HEK293 (cell line): ENCODE results near the gene PJVK.

Source experiments
- BCL11A ChIP-seq: fragments of 450-650 bp; formaldehyde crosslinking; IDR thresholded peaks from 2 replicates; pipeline ENCODE4 v1.5.1; 2016; ENCODE audit warnings: low read depth, missing biosample characterization, missing genetic modification characterization
- ELK4 ChIP-seq: IDR thresholded peaks from 2 replicates; pipeline ENCODE4 v1.6.1; 2011; ENCODE audit warnings: mild to moderate bottlenecking, low read depth, low read length, borderline replicate concordance
- GLI4 ChIP-seq: fragments of 450-650 bp; formaldehyde crosslinking; IDR thresholded peaks from 2 replicates; pipeline ENCODE4 v1.5.1; 2016; ENCODE audit warnings: missing biosample characterization, missing genetic modification characterization
- HOXA7 ChIP-seq: sonication (generic); formaldehyde crosslinking; IDR thresholded peaks from 2 replicates; pipeline ENCODE4 v1.8.1; 2022; ENCODE audit warnings: missing genetic modification reagents, borderline replicate concordance
- KLF8 ChIP-seq: fragments of 450-650 bp; formaldehyde crosslinking; IDR thresholded peaks from 2 replicates; pipeline ENCODE4 v1.5.1; 2016; ENCODE audit warnings: missing biosample characterization, missing genetic modification characterization
- SCRT1 ChIP-seq: fragments of 450-650 bp; formaldehyde crosslinking; IDR thresholded peaks from 2 replicates; pipeline ENCODE4 v1.5.1; 2016; ENCODE audit warnings: missing biosample characterization, missing genetic modification characterization, borderline replicate concordance
- SP7 ChIP-seq: fragments of 450-650 bp; formaldehyde crosslinking; IDR thresholded peaks from 2 replicates; pipeline ENCODE4 v1.5.1; 2016; ENCODE audit warnings: missing biosample characterization, missing genetic modification characterization
- TRIM28 ChIP-seq: IDR thresholded peaks from 2 replicates; pipeline ENCODE4 v1.6.1; 2011; ENCODE audit warnings: low read length, control low read depth, borderline replicate concordance
- YY2 ChIP-seq: fragments of 450-650 bp; formaldehyde crosslinking; IDR thresholded peaks from 2 replicates; pipeline ENCODE4 v1.5.1; 2016; ENCODE audit warnings: missing biosample characterization, missing genetic modification characterization
- ZBTB1 ChIP-seq: fragments of 450-650 bp; formaldehyde crosslinking; IDR thresholded peaks from 2 replicates; pipeline ENCODE4 v1.5.1; 2016; ENCODE audit warnings: missing biosample characterization, missing genetic modification characterization
- ZBTB44 ChIP-seq: fragments of 450-650 bp; IDR thresholded peaks from 2 replicates; pipeline ENCODE4 v1.5.1; 2018; ENCODE audit warnings: missing biosample characterization, mild to moderate bottlenecking, missing genetic modification characterization
- ZFP3 ChIP-seq: fragments of 450-650 bp; formaldehyde crosslinking; IDR thresholded peaks from 2 replicates; pipeline ENCODE4 v1.5.1; 2016; ENCODE audit warnings: low read depth, missing biosample characterization, missing genetic modification characterization
- ZNF16 ChIP-seq: fragments of 450-650 bp; formaldehyde crosslinking; IDR thresholded peaks from 2 replicates; pipeline ENCODE4 v1.5.1; 2016; ENCODE audit warnings: low read depth, missing biosample characterization, missing genetic modification characterization
- ZNF2 ChIP-seq: fragments of 450-650 bp; formaldehyde crosslinking; IDR thresholded peaks from 2 replicates; pipeline ENCODE4 v1.5.1; 2016; ENCODE audit warnings: missing biosample characterization, missing genetic modification characterization
- ZNF248 ChIP-seq: fragments of 450-650 bp; formaldehyde crosslinking; IDR thresholded peaks from 2 replicates; pipeline ENCODE4 v1.5.1; 2017; ENCODE audit warnings: missing biosample characterization, missing genetic modification characterization
- ZNF302 ChIP-seq: fragments of 450-650 bp; formaldehyde crosslinking; IDR thresholded peaks from 2 replicates; pipeline ENCODE4 v1.5.1; 2016; ENCODE audit warnings: missing biosample characterization, missing genetic modification characterization, low read depth
- ZNF426 ChIP-seq: fragments of 450-650 bp; formaldehyde crosslinking; IDR thresholded peaks from 2 replicates; pipeline ENCODE4 v1.5.1; 2017; ENCODE audit warnings: missing biosample characterization, missing genetic modification characterization, mild to moderate bottlenecking, inconsistent platforms, moderate library complexity
- ZNF768 ChIP-seq: fragments of 450-650 bp; formaldehyde crosslinking; IDR thresholded peaks from 2 replicates; pipeline ENCODE4 v1.5.1; 2018; ENCODE audit warnings: missing biosample characterization, mild to moderate bottlenecking, missing genetic modification characterization
- ZNF830 ChIP-seq: fragments of 450-650 bp; IDR thresholded peaks from 2 replicates; pipeline ENCODE4 v1.5.0; 2018; ENCODE audit warnings: missing biosample characterization, missing genetic modification characterization, low read depth, mild to moderate bottlenecking, moderate library complexity
- ZSCAN18 ChIP-seq: fragments of 450-650 bp; formaldehyde crosslinking; IDR thresholded peaks from 2 replicates; pipeline ENCODE4 v1.5.1; 2016; ENCODE audit warnings: missing biosample characterization, missing genetic modification characterization
- TF ChIP-seq, protein P1 (sequence below): fragments of 450-650 bp; formaldehyde crosslinking; IDR thresholded peaks from 2 replicates; pipeline ENCODE4 v1.5.1; 2017; ENCODE audit warnings: missing biosample characterization, missing genetic modification characterization
- TF ChIP-seq, protein P2 (sequence below): fragments of 450-650 bp; formaldehyde crosslinking; IDR thresholded peaks from 2 replicates; pipeline ENCODE4 v1.5.1; 2016; ENCODE audit warnings: missing biosample characterization, missing genetic modification characterization
- TF ChIP-seq, protein P3 (sequence below): fragments of 450-650 bp; formaldehyde crosslinking; IDR thresholded peaks from 2 replicates; pipeline ENCODE4 v1.5.1; 2017; ENCODE audit warnings: missing biosample characterization, missing genetic modification characterization
- TF ChIP-seq, protein P4 (sequence below): fragments of 450-650 bp; formaldehyde crosslinking; IDR thresholded peaks from 2 replicates; pipeline ENCODE4 v1.5.0; 2017; ENCODE audit warnings: missing biosample characterization, missing genetic modification characterization, borderline replicate concordance

PJVK gene

GRCh38 chr2:178450774-178451525 lies at the start of gene PJVK, which contains the start of gene PRKRA (continued):
- TF ChIP-seq, protein P1, sequence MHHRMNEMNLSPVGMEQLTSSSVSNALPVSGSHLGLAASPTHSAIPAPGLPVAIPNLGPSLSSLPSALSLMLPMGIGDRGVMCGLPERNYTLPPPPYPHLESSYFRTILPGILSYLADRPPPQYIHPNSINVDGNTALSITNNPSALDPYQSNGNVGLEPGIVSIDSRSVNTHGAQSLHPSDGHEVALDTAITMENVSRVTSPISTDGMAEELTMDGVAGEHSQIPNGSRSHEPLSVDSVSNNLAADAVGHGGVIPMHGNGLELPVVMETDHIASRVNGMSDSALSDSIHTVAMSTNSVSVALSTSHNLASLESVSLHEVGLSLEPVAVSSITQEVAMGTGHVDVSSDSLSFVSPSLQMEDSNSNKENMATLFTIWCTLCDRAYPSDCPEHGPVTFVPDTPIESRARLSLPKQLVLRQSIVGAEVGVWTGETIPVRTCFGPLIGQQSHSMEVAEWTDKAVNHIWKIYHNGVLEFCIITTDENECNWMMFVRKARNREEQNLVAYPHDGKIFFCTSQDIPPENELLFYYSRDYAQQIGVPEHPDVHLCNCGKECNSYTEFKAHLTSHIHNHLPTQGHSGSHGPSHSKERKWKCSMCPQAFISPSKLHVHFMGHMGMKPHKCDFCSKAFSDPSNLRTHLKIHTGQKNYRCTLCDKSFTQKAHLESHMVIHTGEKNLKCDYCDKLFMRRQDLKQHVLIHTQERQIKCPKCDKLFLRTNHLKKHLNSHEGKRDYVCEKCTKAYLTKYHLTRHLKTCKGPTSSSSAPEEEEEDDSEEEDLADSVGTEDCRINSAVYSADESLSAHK = no peak; the same call in 1 of the 2 replicates
- TF ChIP-seq ZNF248 (tag by site-specific recombination) = no peak
- TF ChIP-seq ZBTB1 (tag by site-specific recombination) = no peak
- no peak for TF ChIP-seq ELK4
- TF ChIP-seq ZFP3 (tag by site-specific recombination) = no peak
- no peak for TF ChIP-seq ZNF768 (tag by site-specific recombination)
- no peak for TF ChIP-seq GLI4
- TF ChIP-seq, protein P2, sequence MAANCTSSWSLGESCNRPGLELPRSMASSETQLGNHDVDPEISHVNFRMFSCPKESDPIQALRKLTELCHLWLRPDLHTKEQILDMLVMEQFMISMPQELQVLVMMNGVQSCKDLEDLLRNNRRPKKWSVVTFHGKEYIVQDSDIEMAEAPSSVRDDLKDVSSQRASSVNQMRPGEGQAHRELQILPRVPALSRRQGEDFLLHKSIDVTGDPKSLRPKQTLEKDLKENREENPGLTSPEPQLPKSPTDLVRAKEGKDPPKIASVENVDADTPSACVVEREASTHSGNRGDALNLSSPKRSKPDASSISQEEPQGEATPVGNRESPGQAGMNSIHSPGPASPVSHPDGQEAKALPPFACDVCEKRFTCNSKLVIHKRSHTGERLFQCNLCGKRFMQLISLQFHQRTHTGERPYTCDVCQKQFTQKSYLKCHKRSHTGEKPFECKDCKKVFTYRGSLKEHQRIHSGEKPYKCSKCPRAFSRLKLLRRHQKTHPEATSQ (tag by site-specific recombination) = peak; percentile 94; the same call in 1 of the 2 replicates
- TF ChIP-seq, protein P3, sequence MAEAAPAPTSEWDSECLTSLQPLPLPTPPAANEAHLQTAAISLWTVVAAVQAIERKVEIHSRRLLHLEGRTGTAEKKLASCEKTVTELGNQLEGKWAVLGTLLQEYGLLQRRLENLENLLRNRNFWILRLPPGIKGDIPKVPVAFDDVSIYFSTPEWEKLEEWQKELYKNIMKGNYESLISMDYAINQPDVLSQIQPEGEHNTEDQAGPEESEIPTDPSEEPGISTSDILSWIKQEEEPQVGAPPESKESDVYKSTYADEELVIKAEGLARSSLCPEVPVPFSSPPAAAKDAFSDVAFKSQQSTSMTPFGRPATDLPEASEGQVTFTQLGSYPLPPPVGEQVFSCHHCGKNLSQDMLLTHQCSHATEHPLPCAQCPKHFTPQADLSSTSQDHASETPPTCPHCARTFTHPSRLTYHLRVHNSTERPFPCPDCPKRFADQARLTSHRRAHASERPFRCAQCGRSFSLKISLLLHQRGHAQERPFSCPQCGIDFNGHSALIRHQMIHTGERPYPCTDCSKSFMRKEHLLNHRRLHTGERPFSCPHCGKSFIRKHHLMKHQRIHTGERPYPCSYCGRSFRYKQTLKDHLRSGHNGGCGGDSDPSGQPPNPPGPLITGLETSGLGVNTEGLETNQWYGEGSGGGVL (tag by site-specific recombination) = no peak
- TF ChIP-seq SP7 (tag by site-specific recombination) = peak; percentile 70
- no peak for TF ChIP-seq ZNF302
- 0 out of 2 replicates have a peak, but pooled peaks have one; percentile 20 for TF ChIP-seq ZSCAN18 (tag by site-specific recombination)
- TF ChIP-seq, protein P4, sequence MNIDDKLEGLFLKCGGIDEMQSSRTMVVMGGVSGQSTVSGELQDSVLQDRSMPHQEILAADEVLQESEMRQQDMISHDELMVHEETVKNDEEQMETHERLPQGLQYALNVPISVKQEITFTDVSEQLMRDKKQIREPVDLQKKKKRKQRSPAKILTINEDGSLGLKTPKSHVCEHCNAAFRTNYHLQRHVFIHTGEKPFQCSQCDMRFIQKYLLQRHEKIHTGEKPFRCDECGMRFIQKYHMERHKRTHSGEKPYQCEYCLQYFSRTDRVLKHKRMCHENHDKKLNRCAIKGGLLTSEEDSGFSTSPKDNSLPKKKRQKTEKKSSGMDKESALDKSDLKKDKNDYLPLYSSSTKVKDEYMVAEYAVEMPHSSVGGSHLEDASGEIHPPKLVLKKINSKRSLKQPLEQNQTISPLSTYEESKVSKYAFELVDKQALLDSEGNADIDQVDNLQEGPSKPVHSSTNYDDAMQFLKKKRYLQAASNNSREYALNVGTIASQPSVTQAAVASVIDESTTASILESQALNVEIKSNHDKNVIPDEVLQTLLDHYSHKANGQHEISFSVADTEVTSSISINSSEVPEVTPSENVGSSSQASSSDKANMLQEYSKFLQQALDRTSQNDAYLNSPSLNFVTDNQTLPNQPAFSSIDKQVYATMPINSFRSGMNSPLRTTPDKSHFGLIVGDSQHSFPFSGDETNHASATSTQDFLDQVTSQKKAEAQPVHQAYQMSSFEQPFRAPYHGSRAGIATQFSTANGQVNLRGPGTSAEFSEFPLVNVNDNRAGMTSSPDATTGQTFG (tag by site-specific recombination) = no peak
- TF ChIP-seq ZBTB44 = no peak
- TF ChIP-seq TRIM28 = no peak
- TF ChIP-seq YY2 (tag by site-specific recombination) = no peak
- TF ChIP-seq HOXA7 = no peak
- no peak for TF ChIP-seq ZNF2 (tag by site-specific recombination)
- TF ChIP-seq SCRT1 (tag by site-specific recombination) = no peak
- no peak for TF ChIP-seq ZNF426
- TF ChIP-seq ZNF830 (tag by site-specific recombination) = no peak
- no peak for TF ChIP-seq ZNF16
- TF ChIP-seq BCL11A (tag by site-specific recombination) = no peak
- TF ChIP-seq KLF8 (tag by site-specific recombination) = peak; percentile 83
